Peyer's patch (tissue), 4 donors: Measurements from ENCODE around the gene CCDC51.

ENCODE experiments used
- POLR2A ChIP-seq, 2 donors: fragments of 450-650 bp; IDR thresholded peaks; one replicate each; pipeline ENCODE4 v1.5.1; 2017; ENCODE audit warnings: antibody characterized with exemption in 2 of 2, mild to moderate bottlenecking in 2 of 2, moderate library complexity in 2 of 2
- TF ChIP-seq, protein P1 (sequence below), 6 experiments: fragments of 450-650 bp in 4 of 6; fragments of 200-600 bp in 2 of 6; sonication (generic) in 1 of 6; IDR thresholded peaks; one replicate each; pipeline ENCODE4 v1.5.1; 2017 to 2019; ENCODE audit warnings: antibody characterized with exemption in 6 of 6, mild to moderate bottlenecking in 3 of 6, moderate library complexity in 1 of 6

DNA sequence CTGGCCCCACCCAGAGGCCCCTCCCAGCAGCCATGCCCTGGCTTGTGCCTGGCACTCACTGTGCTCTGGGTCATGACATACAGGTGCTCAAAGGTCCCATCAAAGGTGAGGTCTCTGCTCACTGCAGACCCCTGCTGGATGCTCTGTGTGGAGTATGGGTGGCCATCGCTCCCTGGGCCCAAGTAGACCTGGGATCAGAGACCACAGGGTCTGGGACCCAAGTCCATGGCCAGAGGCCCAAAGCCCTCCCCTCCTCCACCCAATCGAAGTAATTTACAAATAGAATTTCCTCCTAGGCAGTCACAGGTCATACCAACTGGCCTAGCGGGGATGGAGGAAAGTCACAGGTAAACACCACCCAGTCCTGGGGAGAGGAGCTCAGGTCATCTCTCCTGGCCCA is 17.6 kb downstream of the CCDC51 start:
- TF ChIP-seq, protein P1, sequence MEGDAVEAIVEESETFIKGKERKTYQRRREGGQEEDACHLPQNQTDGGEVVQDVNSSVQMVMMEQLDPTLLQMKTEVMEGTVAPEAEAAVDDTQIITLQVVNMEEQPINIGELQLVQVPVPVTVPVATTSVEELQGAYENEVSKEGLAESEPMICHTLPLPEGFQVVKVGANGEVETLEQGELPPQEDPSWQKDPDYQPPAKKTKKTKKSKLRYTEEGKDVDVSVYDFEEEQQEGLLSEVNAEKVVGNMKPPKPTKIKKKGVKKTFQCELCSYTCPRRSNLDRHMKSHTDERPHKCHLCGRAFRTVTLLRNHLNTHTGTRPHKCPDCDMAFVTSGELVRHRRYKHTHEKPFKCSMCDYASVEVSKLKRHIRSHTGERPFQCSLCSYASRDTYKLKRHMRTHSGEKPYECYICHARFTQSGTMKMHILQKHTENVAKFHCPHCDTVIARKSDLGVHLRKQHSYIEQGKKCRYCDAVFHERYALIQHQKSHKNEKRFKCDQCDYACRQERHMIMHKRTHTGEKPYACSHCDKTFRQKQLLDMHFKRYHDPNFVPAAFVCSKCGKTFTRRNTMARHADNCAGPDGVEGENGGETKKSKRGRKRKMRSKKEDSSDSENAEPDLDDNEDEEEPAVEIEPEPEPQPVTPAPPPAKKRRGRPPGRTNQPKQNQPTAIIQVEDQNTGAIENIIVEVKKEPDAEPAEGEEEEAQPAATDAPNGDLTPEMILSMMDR (IDR thresholded peaks at IDR 0.05): no peak
- TF ChIP-seq POLR2A (IDR thresholded peaks at IDR 0.05): no peak
